ENCODE measurements around the gene CAMK2B.

DNA sequence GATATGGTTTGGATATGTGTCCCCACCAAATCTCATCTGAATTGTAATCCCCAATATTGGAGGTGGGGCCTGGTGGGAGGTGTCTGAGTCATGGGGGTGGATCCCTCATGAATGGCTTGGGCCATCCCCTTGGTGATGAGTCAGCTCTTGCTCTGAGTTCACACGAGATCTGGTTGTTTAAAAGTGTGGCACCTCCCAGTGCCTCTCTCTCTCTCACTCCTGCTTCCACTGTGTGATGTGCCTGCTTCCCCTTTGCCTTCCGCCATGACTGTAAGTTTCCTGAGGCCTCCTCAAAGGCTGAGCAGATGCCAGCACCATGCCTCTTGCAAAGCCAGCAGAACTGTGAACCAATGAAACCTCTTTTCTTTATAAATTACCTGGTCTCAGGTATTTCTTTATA is 131.3 kb downstream of the CAMK2B start:
- TF ChIP-seq POLR2AphosphoS5 (IDR thresholded peaks at IDR 0.05; ENCODE audit: low read depth, low read length) (no peak), POLR2A (IDR thresholded peaks at IDR 0.05; ENCODE audit: low read depth, low read length) (no peak), TAF1 (IDR thresholded peaks at IDR 0.05; ENCODE audit: low read depth, low read length) (no peak), SPI1 (IDR thresholded peaks at IDR 0.05; ENCODE audit: low read depth, low read length) (no peak)
